A549 treated with Mapracorat at 1 μM for 4 hours (cell line): ENCODE results near the gene PHEX. TPM values are rescaled to one million over a fixed set of nuclear protein-coding genes. Genes with fewer than 3 reads are reported as not detected.

Source experiments
- total RNA-seq: library from RNA; stranded (reverse); fragments of 200-300 nt; extraction: Qiagen RNA extraction; gene quantifications from 5 replicates; pipeline ENCODE4 v1.2.3, GENCODE V29; 2022

PHEX gene
- 0.24 to 0.38 TPM (median 0.34 TPM) in 5 replicates for total RNA-seq

GRCh38 chrX:22032084-22032483 lies at the start of gene PHEX:
PHEX (plus strand) TSS chrX:22032325; CDS start chrX:22033006, 681 bp downstream.

GRCh38 chrX:22272613-22273012 lies 240.5 kb downstream of the PHEX start, which contains the start of gene CBLL2:
CBLL2 (plus strand) TSS chrX:22272913; CDS start chrX:22272992, 79 bp downstream.

Other genes starting within 250 kb of the PHEX start
- gene MBTPS2, start 192.7 kb upstream of the PHEX start, total RNA-seq = 19.3 to 26.3 TPM (median 21.6 TPM) in 5 replicates
- 1.9 to 2.7 TPM (median 2.5 TPM) in 5 replicates for gene YY2, start 176.3 kb upstream of the PHEX start, total RNA-seq
- gene SMS, start 91.6 kb upstream of the PHEX start, total RNA-seq = 181 to 217 TPM (median 187 TPM) in 5 replicates
- gene CBLL2, start 240.6 kb downstream of the PHEX start, total RNA-seq = not detected in 5 replicates